ENCODE data around the gene MPLKIP.
A peak's percentile ranks its signal among the peaks of the same experiment; 100 is the strongest.
"Not testable (repeated sequence)": the region's sequence is repeated elsewhere in the genome, so short reads cannot be mapped to it uniquely, and the experiment has no call there.

The MPLKIP gene
- 7.2 to 19.4 (median 10.2) reads per million in 4 donors for total RNA-seq

DNA sequence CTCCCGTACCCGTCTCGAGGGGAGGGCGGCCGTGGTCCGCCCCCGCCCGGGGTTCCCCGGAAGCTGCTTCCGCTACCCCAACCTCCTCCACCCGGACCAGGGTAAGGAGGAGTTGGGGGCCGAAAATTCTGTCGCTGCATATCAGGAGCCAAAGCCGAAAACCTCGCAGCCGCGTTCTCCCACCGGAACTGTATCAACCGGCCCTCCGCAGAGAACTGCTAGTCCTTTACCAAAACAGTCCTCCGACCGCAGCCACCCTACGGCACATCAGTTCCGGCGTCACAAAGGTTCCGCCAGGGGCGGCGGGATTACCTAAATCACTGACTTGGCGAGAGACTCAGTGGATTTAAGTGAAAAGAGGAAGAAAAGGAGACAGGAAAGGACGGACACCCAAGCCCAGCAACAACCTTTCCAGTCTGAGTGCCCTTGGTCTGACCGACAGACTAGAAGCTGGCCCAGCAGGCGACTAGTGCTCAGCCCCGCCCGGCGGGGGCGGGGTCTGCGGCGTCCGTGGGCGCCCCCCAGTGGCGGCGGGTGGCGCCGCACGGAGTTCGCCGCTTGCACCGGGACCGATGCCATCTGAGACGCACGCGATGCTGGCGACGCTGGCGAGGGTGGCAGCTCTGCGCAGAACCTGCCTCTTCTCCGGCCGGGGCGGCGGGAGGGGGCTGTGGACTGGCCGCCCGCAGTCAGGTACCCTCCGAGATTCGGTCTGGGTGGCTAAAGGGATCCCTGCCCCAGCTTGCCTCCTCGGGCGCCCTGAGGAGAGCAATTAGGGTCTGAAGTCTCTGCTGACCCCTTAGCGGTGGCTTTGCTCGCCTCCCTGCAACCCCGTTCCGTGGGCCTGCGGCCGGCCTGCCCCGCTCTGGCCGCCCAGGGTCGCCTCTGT is at the start of gene MPLKIP, which contains the start of gene SUGCT:
Gene MPLKIP (minus strand): TSS at position 195 of the 889 bp plus-strand sequence. CDS start 55 bp downstream, at position 140.
Gene SUGCT (plus strand): TSS at position 578 of the 889 bp plus-strand sequence.
- DNase-seq, result peak; percentile 64 to 86 (median 81)

- no peak for DNase-seq
Observed at GRCh38 chr7:40182452-40182851, 48.0 kb upstream of the MPLKIP start.

- no peak for DNase-seq
Observed at GRCh38 chr7:40177071-40177470, 42.6 kb upstream of the MPLKIP start.

DNA sequence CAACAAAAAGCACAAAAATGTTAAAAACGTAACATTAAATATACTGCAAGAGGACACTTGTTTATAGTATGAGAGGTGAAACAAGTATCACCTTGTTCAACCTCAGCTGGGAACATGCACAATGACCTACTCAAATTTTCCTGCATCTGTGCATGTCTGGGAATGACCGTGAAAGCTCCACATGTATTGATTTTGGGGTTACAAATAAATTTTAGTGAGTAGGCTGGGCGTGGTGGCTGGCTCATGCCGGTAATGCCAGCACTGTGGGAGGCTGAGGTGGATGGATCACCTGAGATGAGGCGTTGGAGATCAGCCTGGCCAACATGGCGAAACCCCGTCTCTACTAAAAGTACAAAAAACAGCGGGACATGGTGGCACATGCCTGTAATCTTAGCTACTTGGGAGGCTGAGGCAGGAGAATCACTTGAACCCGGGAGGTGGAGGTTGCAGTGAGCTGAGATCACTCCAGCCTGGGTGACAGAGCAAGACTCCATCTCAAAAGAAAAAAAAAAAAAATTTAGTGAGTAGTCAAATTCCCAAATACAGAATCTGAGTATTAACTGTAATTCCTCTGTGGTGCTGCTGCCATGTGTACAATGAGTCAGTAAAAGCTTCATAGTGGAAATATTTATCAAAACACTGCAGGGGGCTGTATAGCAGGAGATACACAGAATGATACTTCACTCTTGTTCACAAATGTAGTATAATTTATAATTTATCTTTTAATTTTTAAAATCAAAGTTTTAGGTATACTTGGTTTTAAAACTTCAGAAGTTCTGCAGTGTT is 41.5 kb upstream of the MPLKIP start:
- no peak for DNase-seq

- not testable (repeated sequence) for DNase-seq
Observed at GRCh38 chr7:40175256-40175655, 40.8 kb upstream of the MPLKIP start.

- not testable (repeated sequence) for DNase-seq
Observed at GRCh38 chr7:40173121-40173520, 38.7 kb upstream of the MPLKIP start.

GRCh38 chr7:40168266-40168665 is 33.8 kb upstream of the MPLKIP start:
- not testable (repeated sequence) for DNase-seq

DNA sequence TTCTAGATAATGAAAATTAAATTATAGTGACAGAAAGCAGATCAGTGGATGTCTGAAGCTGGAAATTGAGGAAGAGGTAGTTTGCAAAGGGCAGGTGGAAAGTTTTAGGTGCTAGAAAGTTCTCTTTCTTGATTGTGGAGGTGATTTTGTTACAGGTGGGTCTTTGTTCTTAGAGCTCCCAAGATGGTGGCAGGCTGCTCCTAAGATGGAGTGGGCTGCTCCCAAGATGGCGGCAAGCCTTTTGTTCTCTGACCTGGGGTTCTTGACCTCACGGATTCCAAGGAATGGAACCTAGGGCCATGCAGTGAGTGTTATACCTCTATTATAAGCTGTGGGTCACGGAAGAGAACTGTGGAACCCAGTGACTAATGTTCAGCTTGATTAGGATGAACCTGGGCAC is 32.9 kb upstream of the MPLKIP start:
- DNase-seq, result no peak

DNA sequence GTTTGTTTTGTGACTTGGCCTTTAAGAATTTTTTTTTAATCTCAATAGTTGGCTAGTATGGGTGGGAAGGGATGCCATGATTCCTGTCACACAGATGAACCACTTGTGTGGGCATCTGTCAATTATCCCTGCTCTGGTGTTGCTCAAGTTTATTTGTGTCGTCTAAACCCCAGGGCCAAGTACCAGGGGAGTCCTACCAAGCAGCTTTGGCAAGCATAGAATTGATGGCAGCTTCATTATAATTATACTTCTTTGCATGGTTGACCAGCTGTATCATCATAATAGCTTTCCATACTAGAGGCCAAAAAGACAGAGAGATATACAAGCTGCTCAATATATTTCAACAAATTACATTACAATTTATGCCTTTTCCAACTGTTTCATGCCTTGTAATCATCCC is 30.8 kb upstream of the MPLKIP start:
- no peak for DNase-seq

DNA sequence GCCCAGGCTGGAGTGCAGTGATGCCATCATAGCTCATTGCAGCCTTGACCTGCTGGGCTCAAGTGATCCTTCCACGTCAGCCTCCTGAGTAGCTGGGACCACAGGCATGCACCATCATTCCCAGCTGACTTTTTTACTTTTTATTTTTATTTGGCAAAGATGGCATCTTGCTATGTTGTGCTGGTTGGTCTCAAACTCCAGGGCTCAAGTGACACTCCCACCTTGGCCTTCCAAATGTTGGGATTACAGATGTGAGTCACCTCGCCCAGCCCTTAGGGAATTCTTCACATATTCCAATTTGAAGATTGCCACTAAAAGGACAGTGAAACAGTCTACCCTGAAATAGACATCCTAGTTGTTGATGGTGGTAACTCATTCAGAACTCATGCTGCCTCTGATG is 28.1 kb upstream of the MPLKIP start:
- DNase-seq, result no peak

- DNase-seq, result no peak
Observed at GRCh38 chr7:40156988-40157387, 22.6 kb upstream of the MPLKIP start.

DNA sequence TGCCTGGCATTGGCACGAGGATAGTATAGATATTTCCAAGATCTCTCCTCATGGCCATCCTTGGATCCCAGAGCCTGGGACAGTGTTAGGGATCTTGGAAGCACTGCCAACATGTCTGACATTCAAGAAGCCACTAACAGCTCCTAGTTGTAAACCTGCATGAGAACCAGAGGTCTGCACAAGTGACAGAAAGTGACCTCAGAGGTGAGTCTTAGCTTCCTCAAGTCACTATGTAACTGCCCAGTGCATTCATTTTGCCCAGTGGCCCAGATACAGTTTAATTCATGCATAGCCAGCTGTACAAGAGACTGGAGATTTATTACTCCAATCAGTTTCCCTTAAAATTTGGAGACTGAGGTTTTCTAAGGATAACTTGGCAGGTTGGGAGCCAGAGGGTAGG is 17.1 kb upstream of the MPLKIP start:
- DNase-seq, result no peak

- no peak for DNase-seq
Observed at GRCh38 chr7:40148671-40149070, 14.2 kb upstream of the MPLKIP start.

DNA sequence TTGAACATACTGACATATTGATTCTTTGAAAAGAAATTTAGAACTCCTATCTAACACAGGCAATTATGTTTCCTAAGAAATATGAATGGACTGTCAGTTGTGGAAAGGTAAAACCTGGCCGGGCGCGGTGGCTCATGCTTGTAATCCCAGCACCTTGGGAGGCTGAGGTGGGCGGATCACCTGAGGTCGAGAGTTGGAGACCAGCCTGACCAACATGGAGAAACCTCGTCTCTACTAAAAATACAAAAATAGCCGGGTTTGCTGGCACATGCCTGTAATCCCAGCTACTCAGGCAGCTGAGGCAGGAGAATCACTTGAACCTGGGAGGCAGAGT is 13.8 kb upstream of the MPLKIP start:
- DNase-seq, result not testable (repeated sequence)

- DNase-seq, result no peak
Observed at GRCh38 chr7:40147371-40148246, 13.2 kb upstream of the MPLKIP start.

DNA sequence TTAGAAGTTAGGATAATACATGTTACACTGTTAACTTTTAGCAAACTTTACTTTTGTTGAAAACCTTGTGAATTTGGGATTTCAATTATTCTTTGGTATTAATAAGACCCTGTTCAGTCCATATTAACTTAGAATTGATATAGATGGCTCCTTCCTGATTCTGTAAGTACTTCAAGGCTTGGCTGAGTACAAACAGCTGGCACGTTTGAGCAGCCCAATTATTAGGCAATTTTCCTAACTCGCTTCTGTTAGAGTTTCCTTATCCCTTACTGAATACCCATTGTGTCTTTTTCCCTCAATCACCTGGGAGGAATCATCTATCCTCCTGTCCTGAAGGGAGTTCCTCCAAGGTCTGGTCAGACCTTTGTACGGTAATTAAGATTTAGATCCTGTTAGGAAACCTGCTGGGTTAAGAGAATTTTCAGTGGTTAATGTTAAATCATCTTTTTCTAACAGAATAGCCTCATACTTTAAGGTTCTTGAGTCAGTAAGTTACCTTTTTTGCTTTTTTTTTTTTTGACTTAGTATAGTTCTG is 11.2 kb upstream of the MPLKIP start:
- not testable (repeated sequence) for DNase-seq

DNA sequence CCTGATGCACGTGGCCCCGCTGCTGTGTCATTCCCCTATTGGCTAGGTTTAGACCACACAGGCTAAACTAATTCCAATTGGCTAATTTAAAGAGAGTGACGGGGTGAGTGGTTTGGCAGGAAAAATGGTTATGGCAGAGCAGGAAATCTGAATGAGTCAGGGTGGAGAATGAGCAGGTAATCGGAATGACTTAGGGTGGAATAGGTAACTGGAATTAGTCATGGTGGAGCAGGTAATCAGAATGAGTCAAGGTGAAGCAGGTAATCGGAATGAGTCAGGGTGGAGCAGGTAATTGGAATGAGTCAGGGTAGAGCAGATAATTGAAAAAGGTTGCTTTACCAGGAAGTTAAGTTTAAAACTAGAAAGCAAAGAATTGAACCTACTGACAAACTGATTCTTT is 7.5 kb upstream of the MPLKIP start:
- not testable (repeated sequence) for DNase-seq

DNA sequence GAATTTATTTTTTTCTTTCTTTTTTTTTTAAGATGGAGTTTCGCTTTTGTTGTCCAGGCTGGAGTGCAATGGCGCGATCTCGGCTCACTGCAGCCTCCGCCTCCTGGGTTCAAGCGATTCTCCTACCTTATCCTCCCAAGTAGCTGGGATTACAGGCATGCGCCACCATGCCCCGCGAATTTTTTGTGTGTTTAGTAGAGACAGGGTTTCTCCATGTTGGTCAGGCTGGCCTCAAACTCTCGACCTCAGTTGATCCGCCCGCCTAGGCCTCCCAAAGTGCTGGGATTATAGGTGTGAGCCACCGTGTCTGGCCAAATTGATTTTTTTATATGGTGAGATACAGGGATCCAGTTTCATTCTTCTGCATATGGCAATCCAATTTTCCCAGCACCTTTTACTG is 5.5 kb upstream of the MPLKIP start:
- not testable (repeated sequence) for DNase-seq

- no peak for DNase-seq
Observed at GRCh38 chr7:40138973-40139372, 4.6 kb upstream of the MPLKIP start.

GRCh38 chr7:40137563-40137962 is 3.1 kb upstream of the MPLKIP start:
- DNase-seq, result no peak

GRCh38 chr7:40135317-40135610 is 842 bp upstream of the MPLKIP start:
- no peak for DNase-seq

DNA sequence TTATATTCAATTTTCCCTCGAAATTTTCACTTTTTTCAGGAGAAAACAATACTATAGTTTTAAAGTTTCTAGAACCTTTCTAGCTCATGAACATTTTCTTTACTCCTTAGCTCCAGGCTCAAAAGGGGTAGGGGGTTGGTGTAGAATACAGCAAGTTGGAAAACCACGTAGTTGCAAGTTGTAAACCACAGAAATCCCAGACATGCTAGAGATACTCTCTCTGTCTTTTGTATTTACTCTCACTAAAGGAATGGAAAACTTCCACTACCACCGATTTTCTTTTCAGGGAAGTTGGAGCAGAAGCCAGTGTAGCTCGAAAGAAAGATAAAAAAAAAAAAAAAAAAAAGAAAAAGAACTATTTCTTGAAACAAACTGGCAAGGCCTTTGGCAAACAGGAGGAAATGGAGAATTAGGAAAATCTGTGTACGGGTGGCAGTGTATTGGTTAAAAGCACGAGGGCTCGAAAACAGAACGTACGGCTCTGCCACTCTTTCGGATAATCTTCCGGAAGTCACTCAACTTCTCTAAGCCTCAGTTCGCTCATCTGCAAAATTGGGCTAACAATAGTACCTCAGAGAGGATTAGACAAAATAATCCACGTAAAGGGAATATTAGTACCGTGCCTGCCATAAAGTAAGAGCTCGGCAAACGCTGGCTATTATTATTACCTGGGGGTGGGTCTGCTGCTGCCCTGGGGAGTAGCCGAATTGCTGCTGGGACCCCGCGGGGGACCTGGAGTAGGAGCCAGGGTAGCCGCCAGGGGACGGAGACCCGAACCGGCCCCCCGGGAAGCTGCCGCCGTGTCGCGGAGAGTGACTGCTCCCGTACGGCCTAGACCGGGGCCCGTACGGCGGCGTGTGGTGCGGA is 628 bp downstream of the MPLKIP start:
- DNase-seq, result no peak

Measured in T-helper 1 cell (primary cell).